Measurements from ENCODE around the gene PTCD2. TPM values are rescaled to one million over a fixed set of nuclear protein-coding genes. Genes with fewer than 3 reads are reported as not detected.

PTCD2 gene
- total and polyA plus RNA-seq, 2 experiments from 2014 or later = 6.3 to 14.3 TPM

DNA sequence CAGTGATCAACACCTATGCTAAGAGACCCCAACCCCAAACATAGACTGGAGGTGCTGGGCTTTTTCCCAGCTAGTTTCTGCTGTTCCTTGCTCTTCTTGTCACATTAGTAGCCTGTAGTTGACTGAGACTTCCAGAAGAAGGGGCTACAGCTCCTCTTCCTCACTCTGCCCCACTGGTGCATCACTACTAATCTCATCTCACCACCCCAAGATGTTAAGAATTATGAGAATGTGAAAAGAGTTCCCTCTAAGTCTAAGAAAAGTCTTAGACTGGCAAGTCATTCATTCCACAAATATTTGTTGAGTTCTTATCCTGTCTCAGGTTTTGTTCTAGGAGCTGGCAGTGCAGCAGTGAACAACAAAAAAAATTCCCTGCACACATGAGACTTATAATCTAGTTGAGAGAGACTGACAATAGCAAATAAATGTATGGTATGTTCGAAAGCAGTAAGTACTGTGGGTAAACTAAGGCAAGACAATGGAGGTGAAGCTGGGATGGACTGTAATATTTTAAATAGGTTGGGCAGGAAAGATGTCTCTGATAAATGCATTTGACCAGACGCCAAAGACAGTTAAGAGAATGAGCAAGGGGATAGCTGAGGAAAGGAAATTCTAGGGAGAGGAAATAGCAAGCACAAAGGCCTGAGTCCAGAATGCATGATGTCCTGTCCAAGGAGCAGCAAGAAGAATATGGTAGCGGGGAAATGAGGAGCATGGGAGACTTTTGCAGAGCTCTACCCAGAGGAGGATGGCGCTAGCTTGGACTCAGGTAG, 92.3 kb downstream of the PTCD2 start:
- TF ChIP-seq CTCF (IDR thresholded peaks at IDR 0.05; ENCODE audit: low read depth, low read length) = peak; percentile 47
- H3K36me3 ChIP-seq = no peaks in the 10 kb centered on the region
- no peaks in the 10 kb centered on the region for H3K27me3 ChIP-seq
- no peak overlapping the region for H3K4me3 ChIP-seq
- DNase-seq (ENCODE audit: low read depth in 1 of 2, low spot score in 1 of 2) = peak in 1 of 2 donors; percentile 75
- no peaks in the 10 kb centered on the region for H3K4me1 ChIP-seq (ENCODE audit: low read depth)
- no peaks in the 10 kb centered on the region for H3K9me3 ChIP-seq (ENCODE audit: low read depth)
- H3K27ac ChIP-seq = no peak overlapping the region

GRCh38 chr5:72415616-72416325, 95.6 kb downstream of the PTCD2 start:
- H3K27me3 ChIP-seq = no peaks in the 10 kb centered on the region
- H3K27ac ChIP-seq = no peak overlapping the region
- no peak overlapping the region for H3K4me3 ChIP-seq
- no peak for TF ChIP-seq CTCF (IDR thresholded peaks at IDR 0.05; ENCODE audit: low read depth, low read length)
- DNase-seq (ENCODE audit: low read depth in 1 of 2, low spot score in 1 of 2) = no peak
- no peaks in the 10 kb centered on the region for H3K9me3 ChIP-seq (ENCODE audit: low read depth)
- no peaks in the 10 kb centered on the region for H3K36me3 ChIP-seq
- no peaks in the 10 kb centered on the region for H3K4me1 ChIP-seq (ENCODE audit: low read depth)

DNA sequence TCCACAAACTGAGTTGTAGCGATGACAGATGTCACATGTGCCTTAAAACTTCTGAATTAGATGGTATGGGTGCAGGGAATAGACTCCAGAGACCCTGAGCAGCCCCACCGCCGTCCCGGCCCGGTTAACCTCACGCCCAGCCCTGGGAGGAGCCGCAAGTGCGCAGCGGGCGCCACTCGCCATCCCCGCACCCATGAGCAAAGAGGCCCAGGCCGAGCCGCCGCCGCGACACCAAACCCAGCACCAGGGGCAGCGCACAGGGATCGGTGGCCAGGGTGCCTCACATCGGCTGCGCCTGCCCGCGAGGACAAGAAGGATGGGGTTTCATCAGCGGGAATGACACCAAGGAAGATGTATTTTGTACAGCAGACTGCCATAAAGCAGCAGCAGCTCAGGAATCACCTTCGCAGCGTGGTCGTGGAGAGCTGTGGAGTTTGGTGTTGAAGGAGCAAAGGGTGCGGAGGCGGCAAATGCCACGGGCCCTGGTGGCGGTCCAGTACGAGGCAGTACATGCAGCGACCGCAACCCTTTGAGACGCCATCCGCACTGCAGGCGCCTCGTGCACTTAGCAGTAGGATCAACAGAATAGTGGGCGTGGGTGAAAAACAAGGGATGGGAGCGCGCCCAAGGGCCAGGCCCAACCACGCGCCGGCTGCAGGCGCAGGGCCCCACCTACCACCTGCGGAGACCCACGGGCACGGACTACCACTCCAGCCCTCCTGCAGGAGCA, 97.3 kb downstream of the PTCD2 start:
- no peak overlapping the region for H3K27ac ChIP-seq
- no peak for DNase-seq (ENCODE audit: low read depth in 1 of 2, low spot score in 1 of 2)
- H3K36me3 ChIP-seq = no peaks in the 10 kb centered on the region
- TF ChIP-seq CTCF (IDR thresholded peaks at IDR 0.05; ENCODE audit: low read depth, low read length) = no peak
- no peak overlapping the region for H3K4me3 ChIP-seq
- H3K27me3 ChIP-seq = no peaks in the 10 kb centered on the region
- H3K9me3 ChIP-seq (ENCODE audit: low read depth) = no peaks in the 10 kb centered on the region
- H3K4me1 ChIP-seq (ENCODE audit: low read depth) = no peaks in the 10 kb centered on the region

Other genes starting within 250 kb of the PTCD2 start
- 142 and 258 TPM in 2 replicates for gene MAP1B, start 212.9 kb upstream of the PTCD2 start, total RNA-seq
- gene MAP1B, start 212.9 kb upstream of the PTCD2 start, polyA plus RNA-seq = 95.6 and 119 TPM in 2 replicates
- 56.7 and 58.1 TPM in 2 replicates for gene MRPS27, start 133 bp upstream of the PTCD2 start, total RNA-seq
- 64.1 and 76.2 TPM in 2 replicates for gene MRPS27, start 133 bp upstream of the PTCD2 start, polyA plus RNA-seq
- not detected in 2 replicates for gene ZNF366, start 187.0 kb downstream of the PTCD2 start, total RNA-seq
- gene ZNF366, start 187.0 kb downstream of the PTCD2 start, polyA plus RNA-seq = not detected in 2 replicates

Data from cardiac muscle cell (in vitro differentiated cells and primary cell).